NCI-H1436 (cell line): ENCODE results near the gene IFNA2.
"Not testable (repeated sequence)": the region's sequence is repeated elsewhere in the genome, so short reads cannot be mapped to it uniquely, and the experiment has no call there.

Experiments used
- DNase-seq: peaks from one replicate; lab custom pipeline; 2025; lab: John Stamatoyannopoulos, UW

IFNA2 gene

GRCh38 chr9:21381448-21382339 lies 3.5 kb downstream of the IFNA2 start:
- DNase-seq: no peak

DNA sequence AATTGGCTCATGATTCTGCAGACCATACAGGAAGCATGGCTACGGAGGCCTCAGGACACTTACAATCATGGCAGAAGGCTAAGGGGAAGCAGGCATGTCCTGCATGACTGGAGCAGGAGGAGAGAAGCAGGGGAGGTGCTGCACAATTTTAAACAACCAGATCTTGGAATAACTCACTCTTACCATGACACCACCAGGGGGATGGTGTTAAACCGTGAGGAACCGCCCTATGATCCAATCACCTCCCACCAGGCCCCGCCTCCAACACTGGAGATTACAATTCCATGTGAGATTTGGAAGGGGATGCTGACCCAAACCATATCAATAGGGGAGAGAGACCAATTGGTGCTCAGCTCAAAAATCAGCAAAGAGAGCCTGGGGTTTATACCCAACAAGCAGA lies 13.7 kb downstream of the IFNA2 start:
- DNase-seq: not testable (repeated sequence)

DNA sequence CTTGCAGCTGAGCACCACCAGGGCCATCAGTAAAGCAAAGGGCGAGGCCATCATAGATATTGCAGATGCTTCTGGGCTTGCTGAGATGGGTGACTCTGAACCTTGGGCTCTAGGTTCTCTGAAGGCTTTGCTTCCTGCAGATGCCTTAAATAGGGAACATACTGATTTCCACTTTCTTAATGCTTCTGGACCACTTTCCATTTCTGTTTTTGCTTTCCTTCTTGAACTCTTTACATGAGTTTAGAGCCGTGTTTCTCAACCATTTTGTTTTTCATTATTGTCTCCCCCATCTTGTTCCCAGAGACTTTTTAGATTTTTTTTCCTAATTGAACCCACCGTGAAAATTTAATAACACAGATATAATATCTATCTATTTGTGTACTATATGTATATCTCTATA lies 17.2 kb downstream of the IFNA2 start, which contains the start of gene IFNA13:
Gene IFNA13 (minus strand): TSS at position 101 of the 400 bp plus-strand sequence. CDS start 47 bp downstream, at position 54.
- no peak for DNase-seq

- DNase-seq: not testable (repeated sequence)
Observed at GRCh38 chr9:21367169-21367568, 18.0 kb downstream of the IFNA2 start.

DNA sequence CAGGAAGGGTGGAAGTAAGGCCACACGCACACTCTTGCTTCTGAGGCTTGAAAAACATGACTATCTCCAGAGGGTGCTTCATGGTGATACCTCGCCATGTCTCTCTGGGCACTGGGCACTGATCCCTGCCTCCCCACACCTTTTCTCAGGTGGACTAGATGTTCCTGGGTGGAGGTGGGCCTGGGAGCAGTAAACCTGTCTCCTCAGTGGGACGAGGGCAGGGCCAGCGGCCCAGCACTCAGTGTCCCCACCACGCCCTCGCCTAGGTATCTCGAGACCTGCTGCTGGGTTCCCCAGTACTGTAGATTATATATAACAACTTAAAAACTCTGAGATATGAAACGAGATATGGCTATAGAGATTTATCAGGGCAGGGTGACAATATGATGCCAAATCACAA lies 22.9 kb downstream of the IFNA2 start:
- no peak for DNase-seq

- no peak for DNase-seq
Observed at GRCh38 chr9:21357479-21358460, 27.4 kb downstream of the IFNA2 start.

- no peak for DNase-seq
Observed at GRCh38 chr9:21350787-21351186, 34.4 kb downstream of the IFNA2 start, which contains the start of gene IFNA6. Gene IFNA6 (minus strand): TSS chr9:21350887. CDS start chr9:21350887, 0 bp downstream.

GRCh38 chr9:21348430-21348970 lies 36.7 kb downstream of the IFNA2 start:
- DNase-seq: no peak

GRCh38 chr9:21340735-21341134 lies 44.5 kb downstream of the IFNA2 start:
- DNase-seq: no peak

DNA sequence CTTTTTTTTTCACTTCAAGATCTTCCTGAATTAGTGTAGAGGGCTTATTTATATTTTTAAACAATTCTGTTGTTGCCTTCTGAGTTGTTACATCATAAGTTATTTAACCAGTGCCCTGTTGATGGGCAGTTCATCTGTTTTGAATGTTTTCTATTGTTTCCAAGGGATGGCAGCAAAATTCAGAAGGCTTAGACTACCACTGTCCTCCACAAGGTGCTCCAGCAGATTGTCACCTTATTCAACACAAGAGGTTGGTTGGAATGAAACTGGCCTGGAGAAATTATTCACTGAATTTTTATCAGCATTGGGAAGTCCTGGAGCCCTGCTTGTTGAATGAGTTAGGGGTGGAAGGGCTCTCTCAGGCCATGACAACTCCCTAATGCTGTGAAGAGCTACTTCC lies 48.7 kb downstream of the IFNA2 start:
- DNase-seq: no peak

DNA sequence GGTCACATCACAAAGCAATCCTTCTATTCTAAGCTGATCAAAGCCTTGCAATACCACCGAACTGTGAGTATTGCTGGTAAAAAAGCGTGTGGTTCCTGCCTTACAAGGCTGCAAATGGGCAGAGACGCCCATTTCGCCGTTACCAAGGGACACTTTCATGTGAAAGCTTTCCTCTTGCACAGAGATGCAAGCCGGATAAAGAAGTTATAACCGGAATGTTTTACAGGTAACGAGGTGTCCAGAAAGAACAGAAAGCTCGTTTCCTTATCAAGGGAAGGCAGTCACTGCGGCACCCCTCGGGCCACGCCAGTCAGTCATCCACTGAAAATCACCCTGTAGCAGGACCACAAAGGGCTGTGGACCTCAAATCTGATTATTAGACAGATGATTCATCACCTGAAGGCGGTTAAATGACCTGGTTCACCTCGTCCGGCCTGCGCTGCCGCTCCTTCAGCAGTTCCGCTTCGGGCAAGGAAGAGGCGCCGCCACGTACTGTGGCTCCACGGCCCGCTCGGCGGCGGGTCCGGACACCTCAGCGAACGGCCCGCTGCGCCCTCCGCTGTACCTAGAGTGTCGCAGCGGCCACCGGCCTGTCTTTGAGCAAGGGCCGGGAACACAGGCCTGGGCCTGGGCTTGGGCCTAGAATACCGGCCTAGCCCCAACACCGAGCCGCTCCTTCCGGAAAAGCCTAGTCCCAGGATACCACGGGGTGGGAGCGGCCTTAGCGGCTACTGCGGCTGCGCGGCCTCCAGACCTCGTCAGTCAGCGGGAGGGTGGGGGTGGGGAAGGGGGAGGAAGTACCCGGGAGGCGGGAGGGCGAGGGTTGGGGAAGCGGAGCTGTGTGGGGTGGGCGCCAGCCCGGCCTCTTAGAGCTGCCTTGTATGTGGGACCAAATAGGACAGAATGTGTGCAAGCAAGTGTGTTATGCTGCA lies 50.2 kb downstream of the IFNA2 start, which contains the start of gene KLHL9:
Gene KLHL9 (minus strand): TSS at position 704 of the 932 bp plus-strand sequence. CDS start 545 bp downstream, at position 159.
- DNase-seq: peak; percentile 85
